Breast epithelium (tissue), 4 donors: Measurements from ENCODE around the gene PLD6. TPM values are rescaled to one million over a fixed set of nuclear protein-coding genes. Genes with fewer than 3 reads are reported as not detected.
"Not testable (repeated sequence)": the region's sequence is repeated elsewhere in the genome, so short reads cannot be mapped to it uniquely, and the experiment has no call there.

Experiments
- DNase-seq, 2 donors: peaks; one replicate each; pipeline ENCODE4 v3.0.0-alpha.2; 2019; ENCODE audit warnings: low spot score in 2 of 2
- H3K27ac ChIP-seq, 2 donors: fragments of 200-600 bp; sonication (generic) in 1 of 2; one replicate each; pipeline ENCODE4 v1.5.1; 2016 to 2019; ENCODE audit warnings: mild to moderate bottlenecking in 1 of 2
- H3K27me3 ChIP-seq, 2 donors: fragments of 200-600 bp; sonication (generic) in 1 of 2; one replicate each; pipeline versions ENCODE4 v1.5.1 to v1.6.0; 2017 to 2019; ENCODE audit warnings: control low read depth in 1 of 2, mild to moderate bottlenecking in 1 of 2
- H3K36me3 ChIP-seq: fragments of 200-600 bp; one replicate; pipeline ENCODE4 v1.5.1; 2019
- H3K4me1 ChIP-seq, 2 donors: fragments of 200-600 bp; sonication (generic); one replicate each; pipeline ENCODE4 v1.5.1; 2016 to 2019; ENCODE audit warnings: control low read depth in 1 of 2
- H3K4me3 ChIP-seq, 3 donors: fragments of 200-600 bp; sonication (generic); 1 replicate in 2 of 3; 2 replicates in 1 of 3; pipeline ENCODE4 v1.5.1; 2016 to 2019; ENCODE audit warnings: mild to moderate bottlenecking in 3 of 3, moderate library complexity in 2 of 3
- H3K9me3 ChIP-seq, 2 donors: fragments of 200-600 bp; sonication (generic) in 1 of 2; one replicate each; pipeline ENCODE4 v1.5.1; 2016 to 2019; ENCODE audit warnings: control low read depth in 1 of 2
- POLR2A ChIP-seq: fragments of 450-650 bp; IDR thresholded peaks from one replicate; pipeline ENCODE4 v1.6.1; 2016; ENCODE audit warnings: antibody characterized with exemption, mild to moderate bottlenecking, moderate library complexity
- POLR2AphosphoS5 ChIP-seq, 3 donors: sonication (generic); formaldehyde crosslinking; IDR thresholded peaks; one replicate each; pipeline ENCODE4 v1.6.1; 2017; ENCODE audit warnings: antibody characterized with exemption in 3 of 3
- intact Hi-C: fragments of 100-400 bp; cut with DNase I; formaldehyde crosslinking; loops from one replicate; pipeline ENCODE4 v1.15.1; 2023; ENCODE audit warnings: low total_unique reads
- total RNA-seq, 3 donors: library from RNA; depleted of rRNA; stranded (reverse); fragments of >200 nt; gene quantifications; one replicate each; pipeline ENCODE4 v1.1.0, GENCODE V29; 2016
- TF ChIP-seq, protein P1 (sequence below), 3 donors: fragments of 450-650 bp; IDR thresholded peaks; one replicate each; pipeline ENCODE4 v1.5.1; 2016 to 2017; ENCODE audit warnings: antibody characterized with exemption in 3 of 3, mild to moderate bottlenecking in 3 of 3, moderate library complexity in 3 of 3

The PLD6 gene, protein sequence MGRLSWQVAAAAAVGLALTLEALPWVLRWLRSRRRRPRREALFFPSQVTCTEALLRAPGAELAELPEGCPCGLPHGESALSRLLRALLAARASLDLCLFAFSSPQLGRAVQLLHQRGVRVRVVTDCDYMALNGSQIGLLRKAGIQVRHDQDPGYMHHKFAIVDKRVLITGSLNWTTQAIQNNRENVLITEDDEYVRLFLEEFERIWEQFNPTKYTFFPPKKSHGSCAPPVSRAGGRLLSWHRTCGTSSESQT
- total RNA-seq, result 1 to 10 TPM; 2.9 to 4.0 (median 3.8) TPM

DNA sequence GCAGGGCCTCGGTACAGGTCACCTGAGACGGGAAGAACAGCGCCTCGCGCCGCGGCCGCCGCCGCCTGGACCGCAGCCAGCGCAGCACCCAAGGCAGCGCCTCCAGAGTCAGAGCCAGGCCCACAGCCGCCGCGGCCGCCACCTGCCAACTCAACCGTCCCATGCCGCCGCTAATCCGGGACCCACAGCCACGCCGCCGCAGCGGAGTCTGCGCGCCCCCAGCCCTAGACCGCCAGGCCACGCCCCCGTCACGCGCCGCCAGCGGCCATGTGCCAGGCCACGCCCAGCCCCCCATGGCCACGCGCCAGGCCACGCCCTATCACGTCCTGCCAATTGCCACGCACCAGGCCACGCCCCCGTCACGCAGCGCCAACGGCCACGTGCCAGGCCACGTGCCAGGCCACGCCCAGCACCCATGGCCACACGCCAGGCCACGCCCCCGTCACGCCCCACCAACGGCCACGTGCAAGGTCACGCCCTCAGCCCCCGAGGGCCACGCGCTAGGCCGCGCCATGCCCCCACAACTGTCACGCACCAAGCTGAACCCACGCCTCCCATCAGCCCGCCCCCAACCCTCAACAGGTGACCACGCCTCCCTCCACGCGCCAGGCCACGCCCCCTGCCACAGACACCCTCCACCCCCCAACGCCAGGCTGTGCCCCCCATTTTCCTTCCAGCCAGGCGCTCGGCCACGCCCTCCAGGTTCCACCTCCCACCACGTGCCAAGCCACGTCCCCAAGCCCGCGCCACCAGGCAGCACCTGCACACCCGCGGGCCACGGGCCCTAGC lies at the start of gene PLD6:
TSS of gene PLD6 (minus strand) at position 210 of the 789 bp plus-strand sequence. CDS start at position 163, 47 bp downstream.
- peak; percentile 80 to 87 for DNase-seq
- Histone ChIP-seq H3K27me3 (no peaks in the 10 kb centered on the region), H3K9me3 (no peaks in the 10 kb centered on the region), H3K4me1 (peaks cover 8 to 19% of the 10 kb centered on the region in 2 donors), H3K27ac (peak within 1 kb of the TSS; percentile 93 to 95), H3K36me3 (no peaks in the 10 kb centered on the region), H3K4me3 (peak within 1 kb of the TSS; percentile 49 to 74 (median 58))
- intact Hi-C loops, result loop anchor here (5.0 kb wide), 1 partner anchor 54 kb away; no protein-coding TSS in a partner anchor
- TF ChIP-seq POLR2AphosphoS5 (IDR thresholded peaks at IDR 0.05), result peak; percentile 56 to 66 (median 57)
- no peak for TF ChIP-seq POLR2A
- TF ChIP-seq, protein P1, sequence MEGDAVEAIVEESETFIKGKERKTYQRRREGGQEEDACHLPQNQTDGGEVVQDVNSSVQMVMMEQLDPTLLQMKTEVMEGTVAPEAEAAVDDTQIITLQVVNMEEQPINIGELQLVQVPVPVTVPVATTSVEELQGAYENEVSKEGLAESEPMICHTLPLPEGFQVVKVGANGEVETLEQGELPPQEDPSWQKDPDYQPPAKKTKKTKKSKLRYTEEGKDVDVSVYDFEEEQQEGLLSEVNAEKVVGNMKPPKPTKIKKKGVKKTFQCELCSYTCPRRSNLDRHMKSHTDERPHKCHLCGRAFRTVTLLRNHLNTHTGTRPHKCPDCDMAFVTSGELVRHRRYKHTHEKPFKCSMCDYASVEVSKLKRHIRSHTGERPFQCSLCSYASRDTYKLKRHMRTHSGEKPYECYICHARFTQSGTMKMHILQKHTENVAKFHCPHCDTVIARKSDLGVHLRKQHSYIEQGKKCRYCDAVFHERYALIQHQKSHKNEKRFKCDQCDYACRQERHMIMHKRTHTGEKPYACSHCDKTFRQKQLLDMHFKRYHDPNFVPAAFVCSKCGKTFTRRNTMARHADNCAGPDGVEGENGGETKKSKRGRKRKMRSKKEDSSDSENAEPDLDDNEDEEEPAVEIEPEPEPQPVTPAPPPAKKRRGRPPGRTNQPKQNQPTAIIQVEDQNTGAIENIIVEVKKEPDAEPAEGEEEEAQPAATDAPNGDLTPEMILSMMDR (IDR thresholded peaks at IDR 0.05), result no peak

DNA sequence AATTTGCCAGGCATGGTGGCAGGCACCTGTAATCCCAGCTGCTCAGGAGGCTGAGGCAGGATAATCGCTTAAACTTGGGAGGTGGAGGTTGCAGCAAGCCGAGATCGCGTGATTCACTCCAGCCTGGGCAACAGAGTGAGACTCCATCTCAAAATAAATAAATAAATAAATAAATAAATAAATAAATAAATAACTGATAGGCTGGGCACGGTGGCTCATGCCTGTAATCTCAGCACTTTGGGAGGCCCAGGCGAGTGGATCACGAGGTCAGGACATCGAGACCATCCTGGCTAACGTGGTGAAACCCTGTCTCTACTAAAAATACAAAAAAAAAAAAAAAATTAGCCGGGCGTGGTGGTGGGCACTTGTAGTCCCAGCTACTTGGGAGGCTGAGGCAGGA lies 49.6 kb upstream of the PLD6 start:
- H3K4me1 ChIP-seq, H3K27ac ChIP-seq, DNase-seq, H3K36me3 ChIP-seq, H3K9me3 ChIP-seq, intact Hi-C loops, H3K27me3 ChIP-seq, H3K4me3 ChIP-seq: not testable (repeated sequence)

DNA sequence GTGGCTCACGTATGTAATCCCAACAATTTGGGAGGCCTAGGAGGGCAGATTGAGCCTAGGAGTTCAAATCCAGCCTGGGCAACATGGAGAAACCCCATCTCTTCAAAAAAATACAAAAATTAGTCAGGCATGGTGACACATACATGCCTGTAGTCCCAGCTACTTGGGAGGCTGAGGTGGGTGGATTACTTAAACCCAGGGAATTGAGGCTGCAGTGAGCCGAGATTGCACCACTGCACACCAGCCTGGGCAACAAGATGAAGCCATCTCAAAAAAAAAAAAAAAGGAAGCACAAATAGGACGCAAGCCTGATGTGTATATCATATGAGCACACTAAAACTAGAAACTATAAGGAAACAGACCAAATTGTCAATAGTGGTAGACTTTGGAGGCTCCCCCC lies 47.9 kb upstream of the PLD6 start:
- TF ChIP-seq POLR2AphosphoS5 (IDR thresholded peaks at IDR 0.05) (no peak), POLR2A (no peak)
- TF ChIP-seq, protein P1 (IDR thresholded peaks at IDR 0.05), result no peak

DNA sequence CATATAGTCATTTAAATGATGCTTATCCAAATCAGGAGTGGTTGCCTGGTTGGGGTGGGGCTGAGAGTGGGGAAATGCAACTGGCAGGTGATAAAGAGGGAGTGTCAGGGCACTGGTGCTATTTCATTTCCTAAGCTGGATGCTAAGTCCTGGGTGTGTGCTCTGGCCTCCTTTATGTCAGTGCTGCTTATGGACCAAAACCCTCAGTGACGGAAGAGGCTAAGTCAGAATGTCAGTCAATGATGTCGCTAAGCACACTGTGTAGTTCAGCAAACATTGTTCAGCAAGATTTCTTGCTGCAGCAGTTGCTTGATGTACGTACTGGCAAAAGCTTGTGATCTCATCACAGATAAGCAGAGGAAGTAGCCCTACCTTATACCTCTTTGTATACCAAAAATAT lies 47.3 kb upstream of the PLD6 start:
- Histone ChIP-seq H3K4me3 (no peak overlapping the region), H3K27ac (no peak overlapping the region), H3K27me3 (no peaks in the 10 kb centered on the region), H3K9me3 (no peaks in the 10 kb centered on the region), H3K36me3 (no peaks in the 10 kb centered on the region), H3K4me1 (no peaks in the 10 kb centered on the region)
- no peak for DNase-seq
- TF ChIP-seq POLR2A, result no peak
- TF ChIP-seq POLR2AphosphoS5 (IDR thresholded peaks at IDR 0.05), result no peak
- TF ChIP-seq, protein P1 (IDR thresholded peaks at IDR 0.05), result no peak
- intact Hi-C loops, result no loop called here

More for the DNA sequence above, 47.9 kb upstream of the PLD6 start:
- no peak overlapping the region for H3K4me3 ChIP-seq
- no peak overlapping the region for H3K27ac ChIP-seq
- intact Hi-C loops, result no loop called here
- no peaks in the 10 kb centered on the region for H3K9me3 ChIP-seq
- no peaks in the 10 kb centered on the region for H3K27me3 ChIP-seq
- DNase-seq, result no peak
- H3K4me1 ChIP-seq, result no peaks in the 10 kb centered on the region
- no peaks in the 10 kb centered on the region for H3K36me3 ChIP-seq

DNA sequence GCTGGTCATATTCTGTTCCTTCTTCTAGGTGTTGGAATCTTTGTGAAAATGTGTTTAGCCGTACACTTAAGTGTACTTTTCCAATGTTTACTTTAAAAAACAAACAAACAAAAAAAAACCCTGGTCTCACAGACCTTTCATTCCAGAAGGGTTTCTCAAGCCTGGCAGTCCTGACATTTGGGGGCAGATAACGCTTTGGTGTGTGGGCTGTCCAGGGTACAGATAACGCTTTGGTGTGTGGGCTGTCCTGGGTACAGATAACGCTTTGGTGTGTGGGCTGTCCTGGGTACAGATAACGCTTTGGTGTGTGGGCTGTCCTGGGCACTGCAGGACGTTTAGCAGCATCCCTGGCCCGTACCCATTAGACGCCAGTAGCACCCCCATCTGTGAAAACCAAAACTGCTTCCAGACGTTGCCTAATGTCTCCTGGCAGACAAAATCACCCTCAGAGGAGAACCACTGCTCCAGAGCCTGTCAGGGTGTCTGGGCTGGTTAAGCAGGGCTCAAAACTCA lies 46.1 kb upstream of the PLD6 start:
- H3K36me3 ChIP-seq, result peaks cover 5% of the 10 kb centered on the region

More for the DNA sequence above, 46.1 kb upstream of the PLD6 start:
- H3K4me3 ChIP-seq, result no peak overlapping the region
- H3K9me3 ChIP-seq, result no peaks in the 10 kb centered on the region
- no peaks in the 10 kb centered on the region for H3K4me1 ChIP-seq
- no peaks in the 10 kb centered on the region for H3K27me3 ChIP-seq
- TF ChIP-seq, protein P1 (IDR thresholded peaks at IDR 0.05), result no peak
- no peak for TF ChIP-seq POLR2AphosphoS5 (IDR thresholded peaks at IDR 0.05)
- no peak for TF ChIP-seq POLR2A
- no peak for DNase-seq
- H3K27ac ChIP-seq, result no peak overlapping the region
- intact Hi-C loops, result no loop called here
